HG02571 (cell line): ENCODE measurements around the gene ATOSB.

ENCODE experiments used
- ATAC-seq: cut with Tn5 transposase; IDR thresholded peaks from one replicate; pipeline ENCODE4 v1.9.1; 2021; ENCODE audit warnings: mild to moderate bottlenecking, moderate library complexity; ENCODE audit not compliant: unreplicated experiment

Gene ATOSB

GRCh38 chr9:35114113-35114839, 1.4 kb downstream of the ATOSB start:
- no peak for ATAC-seq

- ATAC-seq = no peak
These were observed 3.2 kb downstream of the ATOSB start for GRCh38 chr9:35112257-35113020.

GRCh38 chr9:35111001-35111933, 4.4 kb downstream of the ATOSB start:
- peak; percentile 72 for ATAC-seq

- ATAC-seq = no peak
These were observed 5.3 kb downstream of the ATOSB start for GRCh38 chr9:35110327-35110761.

- no peak for ATAC-seq
These were observed 6.6 kb downstream of the ATOSB start for GRCh38 chr9:35108946-35109575.

GRCh38 chr9:35108461-35108860, 7.2 kb downstream of the ATOSB start:
- ATAC-seq = no peak

DNA sequence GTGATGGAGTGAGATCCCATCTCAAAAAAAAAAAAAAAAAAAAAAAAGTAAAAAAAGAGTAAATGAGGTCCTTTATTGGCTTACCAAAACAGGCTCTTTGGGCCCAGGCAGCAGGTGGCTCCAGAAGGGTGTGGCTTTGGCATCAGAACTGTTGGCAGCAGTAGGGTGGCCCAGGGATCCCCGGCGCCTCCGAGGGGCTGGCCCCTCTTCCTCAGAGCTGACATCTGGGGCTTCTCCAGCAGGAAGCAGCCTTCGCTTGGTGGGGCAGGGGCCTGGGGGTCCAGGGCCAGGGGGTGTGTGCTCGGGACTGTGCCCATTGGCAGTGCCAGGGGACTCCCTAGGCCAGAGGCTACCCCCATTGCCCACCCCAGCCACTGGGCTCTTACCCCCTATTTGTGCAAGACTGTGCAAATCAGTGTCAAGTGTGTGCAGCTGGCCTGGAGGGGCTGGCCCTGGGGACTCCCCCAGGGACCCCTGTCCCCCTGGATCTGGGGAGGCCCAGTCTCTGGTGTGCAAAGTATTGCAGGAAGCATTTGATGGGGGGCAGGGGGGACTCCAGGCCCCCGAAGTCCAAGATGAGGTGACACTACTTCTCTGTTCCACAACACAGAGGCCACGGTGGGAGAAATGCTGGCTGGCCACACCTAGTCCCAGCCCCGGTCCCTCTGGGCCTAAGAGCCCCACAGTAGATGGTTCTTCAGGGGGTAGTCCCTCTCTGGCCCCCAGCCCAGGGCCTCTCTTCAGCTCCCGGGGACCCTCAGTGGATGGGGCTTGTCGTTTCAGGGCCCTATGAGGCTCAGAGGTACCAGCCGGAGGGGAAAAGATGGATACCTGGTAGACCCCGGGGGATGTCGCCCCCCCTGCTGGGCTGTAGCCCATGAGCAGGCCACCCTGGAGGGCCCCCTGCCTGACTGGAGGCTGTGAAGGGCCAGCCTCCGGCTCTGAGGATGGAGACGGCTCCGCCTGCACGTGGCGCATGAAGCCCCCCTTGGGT, 8.1 kb downstream of the ATOSB start:
- no peak for ATAC-seq

GRCh38 chr9:35106343-35106730, 9.3 kb downstream of the ATOSB start:
- no peak for ATAC-seq

- no peak for ATAC-seq
These were observed 9.9 kb downstream of the ATOSB start for GRCh38 chr9:35105571-35106342.

GRCh38 chr9:35105126-35105525, 10.5 kb downstream of the ATOSB start:
- no peak for ATAC-seq

DNA sequence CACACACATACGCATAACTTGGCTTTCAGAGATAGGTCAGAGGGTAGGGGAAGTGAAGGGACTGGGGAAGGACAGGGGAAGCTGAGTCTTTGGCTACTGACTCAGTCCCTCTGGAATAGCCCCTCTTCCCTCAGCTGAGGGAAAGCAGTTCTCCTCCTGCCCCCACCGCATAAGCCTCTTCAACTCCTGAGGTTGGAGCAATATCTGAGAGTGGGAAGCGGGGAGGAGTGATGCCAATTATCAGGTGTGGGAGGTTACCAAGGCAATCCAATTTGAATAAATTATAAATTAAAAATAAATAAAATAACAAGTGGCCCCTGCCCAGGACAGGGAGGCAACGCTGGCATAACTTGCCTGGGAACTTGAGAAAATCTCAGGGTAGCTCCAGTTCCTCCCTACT, 11.1 kb downstream of the ATOSB start:
- ATAC-seq = no peak

DNA sequence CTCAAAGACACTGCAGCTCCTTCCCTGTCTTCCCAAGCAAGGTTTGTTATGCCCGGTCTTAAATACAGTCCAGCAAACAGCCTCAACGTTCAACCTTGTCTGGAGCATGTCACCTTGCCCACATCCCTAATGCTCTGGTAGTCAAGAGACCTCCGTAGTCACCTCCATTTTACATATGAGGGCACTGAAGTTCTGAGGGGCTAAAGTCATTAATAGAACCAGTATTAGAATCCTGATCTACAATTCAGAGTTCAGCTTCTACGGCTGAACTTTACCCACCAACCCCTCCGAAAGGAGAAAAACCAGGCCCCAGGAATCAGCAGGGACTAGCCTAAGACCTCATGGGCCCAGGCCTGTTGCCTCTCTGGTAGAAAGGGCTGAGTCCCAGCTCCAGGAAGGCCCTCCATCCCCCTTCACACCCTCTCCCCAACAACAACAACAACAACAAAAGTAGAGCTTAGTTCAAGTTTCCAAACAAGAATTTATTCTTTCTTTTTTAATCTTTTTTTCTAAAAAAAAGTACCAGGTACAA, 11.9 kb downstream of the ATOSB start:
- ATAC-seq = no peak

GRCh38 chr9:35102769-35103659, 12.6 kb downstream of the ATOSB start, which contains the start of gene STOML2:
Gene STOML2 (minus strand): TSS chr9:35103131. CDS start chr9:35103094, 37 bp downstream.
- ATAC-seq = peak; percentile 97

DNA sequence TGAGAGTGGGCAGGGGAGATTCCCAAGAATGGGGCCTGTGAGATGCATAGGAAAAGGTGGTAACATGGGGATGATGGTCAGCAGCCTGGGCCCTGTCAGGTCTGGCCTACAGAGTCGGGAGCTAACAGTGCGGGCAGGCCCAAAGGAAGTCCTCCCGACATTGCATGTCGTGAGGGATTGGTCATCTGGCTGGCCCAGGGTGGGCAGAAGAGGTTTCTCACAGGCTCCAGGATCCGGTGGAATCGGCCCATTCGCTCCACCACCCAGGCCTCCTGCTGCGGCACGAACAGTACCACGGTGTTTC, 13.2 kb downstream of the ATOSB start:
- no peak for ATAC-seq

DNA sequence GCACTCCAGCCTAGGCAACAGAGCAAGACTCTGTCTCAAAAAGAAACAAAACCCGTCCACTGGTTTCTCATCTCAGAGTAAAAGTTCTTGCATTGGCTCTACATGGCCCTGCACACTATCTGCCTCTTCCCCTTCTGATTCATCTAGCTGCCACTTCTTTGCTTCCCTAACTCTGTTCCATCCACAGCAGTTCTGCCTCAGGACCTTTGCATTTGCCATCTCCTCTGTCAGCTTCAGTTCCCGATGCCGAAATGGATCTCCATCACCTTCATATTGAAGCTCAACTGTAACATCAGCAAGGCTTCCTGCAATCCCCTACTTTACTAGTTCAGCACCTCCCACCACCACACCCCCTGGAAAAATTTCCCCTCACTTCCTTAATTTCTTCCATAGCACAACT, 18.1 kb downstream of the ATOSB start:
- ATAC-seq = no peak

DNA sequence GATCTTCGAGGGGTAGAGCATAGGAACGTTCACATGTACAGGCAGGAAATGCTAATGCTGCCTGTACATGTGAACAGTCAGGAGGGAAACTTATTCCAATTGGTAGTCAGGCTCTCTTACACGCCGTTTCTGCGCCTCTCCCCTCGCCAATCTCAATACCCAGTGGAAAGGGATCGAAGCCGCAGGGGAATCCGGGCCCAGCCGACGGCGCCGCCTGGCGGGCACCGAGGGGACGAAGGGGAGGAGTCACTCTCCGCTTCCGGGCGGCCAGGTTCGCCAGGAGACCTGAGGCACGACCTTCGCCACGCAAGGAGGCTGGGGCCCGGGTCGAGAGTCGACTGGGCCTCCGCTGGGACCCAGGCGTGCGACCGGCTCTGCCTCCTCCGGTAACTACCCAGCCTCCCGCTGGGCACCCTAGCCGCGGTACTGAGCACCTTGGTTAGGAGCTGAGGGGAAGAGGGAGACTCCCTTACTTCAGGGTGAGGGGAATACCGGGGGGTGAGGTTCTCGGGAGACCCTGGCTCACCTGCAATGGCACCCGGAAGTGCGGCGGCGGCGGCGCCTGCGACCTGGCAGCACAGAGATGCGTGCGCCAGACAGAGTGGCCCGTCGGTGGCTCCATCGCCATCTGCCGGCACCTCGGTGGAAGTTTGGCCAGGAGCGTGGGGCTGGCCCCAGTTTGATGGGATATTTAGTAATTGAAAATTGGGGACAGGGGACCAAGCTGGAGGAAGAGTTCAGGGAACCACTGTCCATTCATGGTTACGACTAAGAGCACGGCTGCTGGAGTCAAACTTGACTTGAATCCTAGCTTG, 19.4 kb downstream of the ATOSB start, which contains the start of gene PIGO:
TSS of gene PIGO (minus strand) at position 557 of the 815 bp plus-strand sequence. CDS start 1,026 bp downstream, outside the sequence.
- peak; percentile 85 for ATAC-seq

- no peak for ATAC-seq
These were observed 24.1 kb downstream of the ATOSB start for GRCh38 chr9:35091536-35091935.
